ENCODE data around the gene KLKB1.
"Not testable (repeated sequence)": the region's sequence is repeated elsewhere in the genome, so short reads cannot be mapped to it uniquely, and the experiment has no call there.

KLKB1 gene

DNA sequence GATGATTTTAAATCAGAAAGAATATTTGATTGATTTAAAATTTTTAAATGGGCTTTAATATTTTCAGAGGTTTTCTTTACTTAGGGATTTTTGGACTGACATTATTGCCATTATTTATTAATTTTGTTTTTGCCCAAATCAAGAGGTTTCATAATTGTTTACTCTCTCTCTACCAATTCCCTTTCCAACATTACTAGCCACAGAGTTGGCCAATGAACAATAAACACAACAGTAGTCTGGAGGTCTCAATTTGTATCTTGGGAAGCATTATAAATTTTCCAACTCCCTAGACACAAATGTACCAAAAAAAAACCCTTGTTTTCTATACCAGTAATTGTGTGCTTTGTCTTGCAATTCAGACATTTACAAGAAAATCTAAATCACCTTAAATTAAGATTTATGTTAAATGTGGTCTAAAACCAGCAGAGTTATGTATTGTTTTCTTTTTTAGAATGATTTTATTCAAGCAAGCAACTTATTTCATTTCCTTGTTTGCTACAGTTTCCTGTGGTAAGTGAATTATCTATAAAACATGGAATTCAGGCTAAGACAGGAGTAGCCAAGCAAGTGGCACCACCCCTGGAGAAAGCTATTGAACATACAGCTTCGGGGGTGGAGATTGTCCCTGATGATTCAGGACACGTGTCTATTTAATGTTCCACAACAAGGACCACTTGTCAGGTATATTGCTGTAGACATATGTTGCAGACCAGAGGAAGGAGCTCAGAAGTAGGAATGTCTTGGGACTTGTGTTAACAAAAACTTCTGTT lies 622 bp downstream of the KLKB1 start:
- no peak for DNase-seq

DNA sequence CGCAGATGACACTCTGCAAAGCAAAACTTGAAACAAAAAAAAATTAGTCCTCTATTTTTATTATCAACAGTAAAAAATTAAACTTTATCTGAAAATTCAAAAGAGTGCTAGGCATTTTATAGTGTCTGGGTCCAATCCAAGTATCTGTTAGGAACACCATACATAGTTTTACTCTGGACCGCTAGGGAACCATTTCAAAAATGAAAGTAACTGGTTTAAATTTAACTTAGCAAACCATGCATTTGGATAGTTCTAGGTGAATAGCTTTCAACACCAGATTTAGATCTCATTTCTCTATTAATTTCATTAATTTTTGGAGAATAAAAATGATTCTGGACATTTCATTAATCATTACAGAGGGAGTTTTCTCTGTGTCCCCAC lies 1.2 kb downstream of the KLKB1 start:
- DNase-seq = no peak

- DNase-seq = no peak
Measured at GRCh38 chr4:186234367-186234766, 7.1 kb downstream of the KLKB1 start.

GRCh38 chr4:186236126-186236525 lies 8.8 kb downstream of the KLKB1 start:
- no peak for DNase-seq

DNA sequence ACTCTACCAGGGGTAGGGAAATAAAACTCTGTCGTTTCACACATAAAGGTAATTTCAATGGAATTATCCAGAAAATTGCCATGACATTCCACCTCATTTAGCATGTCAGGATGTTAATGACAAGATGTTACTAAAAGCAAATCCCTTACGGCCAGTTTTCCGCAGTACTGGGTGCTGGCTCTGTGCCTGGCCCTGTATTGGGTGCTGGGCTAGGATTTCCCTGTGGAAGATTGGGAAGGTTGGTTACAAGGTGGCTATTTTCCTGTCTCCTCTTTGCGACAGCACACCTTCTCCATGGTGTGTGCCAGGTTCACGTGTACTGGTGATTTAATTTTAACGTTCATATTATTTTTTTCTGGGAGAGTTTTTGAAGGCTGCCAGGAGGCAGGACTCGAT lies 13.1 kb downstream of the KLKB1 start:
- DNase-seq = no peak

- DNase-seq = peak; percentile 2
Measured at GRCh38 chr4:186240848-186241491, 13.7 kb downstream of the KLKB1 start.

DNA sequence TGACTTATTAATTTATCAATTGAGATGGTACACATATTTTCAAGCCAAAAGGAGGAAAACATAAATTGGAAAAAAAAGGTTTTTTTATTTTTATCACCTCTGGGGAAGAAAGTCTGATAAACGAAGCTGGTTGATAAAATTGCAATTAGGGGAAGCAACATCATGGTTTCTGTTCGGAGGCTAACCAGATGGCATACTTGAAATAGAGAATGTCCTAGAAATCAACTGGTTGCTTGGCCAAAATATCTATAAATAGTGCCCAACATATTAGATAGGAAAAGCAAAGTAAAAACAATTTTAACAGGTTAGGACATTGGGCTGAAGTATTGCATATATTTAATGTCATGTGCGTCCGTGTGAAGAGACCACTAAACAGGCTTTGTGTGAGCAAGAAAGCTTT lies 14.3 kb downstream of the KLKB1 start:
- DNase-seq = no peak

DNA sequence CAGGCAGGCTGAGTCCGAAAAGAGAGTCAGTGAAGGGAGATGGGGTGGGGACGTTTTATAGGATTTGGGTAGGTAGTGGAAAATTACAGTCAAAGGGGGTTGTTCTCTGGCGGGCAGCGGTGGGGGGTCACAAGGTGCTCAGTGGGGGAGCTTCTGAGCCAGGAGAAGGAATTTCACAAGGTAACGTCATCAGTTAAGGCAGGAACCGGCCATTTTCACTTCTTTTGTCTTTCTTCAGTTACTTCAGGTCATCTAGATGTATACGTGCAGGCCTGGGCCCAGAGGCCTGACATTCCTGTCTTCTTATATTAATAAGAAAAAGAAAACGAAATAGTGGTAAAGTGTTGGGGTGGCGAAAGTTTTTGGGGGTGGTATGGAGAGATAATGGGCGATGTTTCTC lies 14.7 kb downstream of the KLKB1 start:
- DNase-seq = not testable (repeated sequence)

GRCh38 chr4:186243331-186243730 lies 16.0 kb downstream of the KLKB1 start:
- DNase-seq = no peak

- DNase-seq = no peak
Measured at GRCh38 chr4:186244835-186245234, 17.5 kb downstream of the KLKB1 start.

- not testable (repeated sequence) for DNase-seq
Measured at GRCh38 chr4:186247062-186247752, 19.9 kb downstream of the KLKB1 start.

GRCh38 chr4:186248643-186249042 lies 21.3 kb downstream of the KLKB1 start:
- DNase-seq = no peak

GRCh38 chr4:186249785-186250754 lies 22.8 kb downstream of the KLKB1 start:
- DNase-seq = no peak

DNA sequence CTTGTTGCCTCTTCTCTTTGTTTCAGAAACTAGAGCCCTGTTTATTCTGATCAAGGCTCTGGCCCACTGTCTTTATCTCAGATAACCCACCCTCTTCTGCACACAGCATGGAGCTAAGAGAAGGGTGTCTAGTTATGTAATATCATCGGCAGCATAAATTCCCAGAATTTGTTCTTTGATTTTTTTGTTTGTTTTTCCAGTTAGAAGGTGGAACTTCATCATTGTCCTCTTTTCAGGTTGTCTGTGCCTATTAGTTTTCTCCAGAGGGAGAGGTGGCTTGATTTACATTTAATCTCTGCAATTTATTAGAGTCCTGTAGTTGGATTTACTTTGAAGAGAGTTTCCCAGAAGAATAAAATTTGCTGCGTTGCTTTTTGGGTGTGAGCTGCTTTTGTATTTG lies 23.5 kb downstream of the KLKB1 start:
- no peak for DNase-seq

DNA sequence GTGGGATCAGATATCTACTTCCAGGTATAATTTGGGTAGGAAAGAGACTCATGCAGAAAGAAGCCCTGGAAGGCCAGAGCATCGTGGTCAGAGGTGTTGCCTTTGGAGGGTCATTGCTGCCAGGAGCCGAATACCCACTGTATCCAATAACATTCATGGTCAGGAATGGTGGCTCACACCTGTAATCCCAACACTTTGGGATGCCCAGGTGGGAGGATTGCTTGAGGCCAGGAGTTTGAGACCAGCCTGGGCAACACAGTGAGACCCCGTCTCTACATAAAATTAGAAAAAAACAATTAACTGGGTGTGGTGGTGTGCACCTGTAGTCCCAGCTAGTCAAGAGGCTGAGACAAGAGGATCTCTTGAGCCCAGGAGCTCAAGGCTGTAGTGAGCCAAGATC lies 27.8 kb downstream of the KLKB1 start:
- no peak for DNase-seq

GRCh38 chr4:186258216-186258811 lies 31.0 kb downstream of the KLKB1 start:
- DNase-seq = no peak

DNA sequence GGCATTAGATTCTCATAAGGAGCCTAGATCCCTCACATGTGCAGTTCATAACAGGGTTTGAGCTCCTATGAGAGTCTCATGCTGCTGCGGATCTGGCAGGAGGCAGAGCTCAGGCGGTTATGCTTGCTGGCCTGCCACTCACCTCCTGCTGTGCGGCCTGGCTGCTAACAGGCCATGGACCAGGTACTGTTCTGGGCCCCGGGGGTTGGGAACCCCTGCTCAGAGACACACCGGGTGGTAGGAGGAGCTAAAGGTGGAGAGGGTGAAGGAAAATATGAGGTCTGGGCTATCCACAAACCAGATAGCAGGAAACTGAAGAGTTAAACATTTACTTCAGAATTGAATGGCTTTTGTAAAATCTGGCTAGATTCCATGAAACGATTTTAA lies 32.8 kb downstream of the KLKB1 start:
- no peak for DNase-seq

DNA sequence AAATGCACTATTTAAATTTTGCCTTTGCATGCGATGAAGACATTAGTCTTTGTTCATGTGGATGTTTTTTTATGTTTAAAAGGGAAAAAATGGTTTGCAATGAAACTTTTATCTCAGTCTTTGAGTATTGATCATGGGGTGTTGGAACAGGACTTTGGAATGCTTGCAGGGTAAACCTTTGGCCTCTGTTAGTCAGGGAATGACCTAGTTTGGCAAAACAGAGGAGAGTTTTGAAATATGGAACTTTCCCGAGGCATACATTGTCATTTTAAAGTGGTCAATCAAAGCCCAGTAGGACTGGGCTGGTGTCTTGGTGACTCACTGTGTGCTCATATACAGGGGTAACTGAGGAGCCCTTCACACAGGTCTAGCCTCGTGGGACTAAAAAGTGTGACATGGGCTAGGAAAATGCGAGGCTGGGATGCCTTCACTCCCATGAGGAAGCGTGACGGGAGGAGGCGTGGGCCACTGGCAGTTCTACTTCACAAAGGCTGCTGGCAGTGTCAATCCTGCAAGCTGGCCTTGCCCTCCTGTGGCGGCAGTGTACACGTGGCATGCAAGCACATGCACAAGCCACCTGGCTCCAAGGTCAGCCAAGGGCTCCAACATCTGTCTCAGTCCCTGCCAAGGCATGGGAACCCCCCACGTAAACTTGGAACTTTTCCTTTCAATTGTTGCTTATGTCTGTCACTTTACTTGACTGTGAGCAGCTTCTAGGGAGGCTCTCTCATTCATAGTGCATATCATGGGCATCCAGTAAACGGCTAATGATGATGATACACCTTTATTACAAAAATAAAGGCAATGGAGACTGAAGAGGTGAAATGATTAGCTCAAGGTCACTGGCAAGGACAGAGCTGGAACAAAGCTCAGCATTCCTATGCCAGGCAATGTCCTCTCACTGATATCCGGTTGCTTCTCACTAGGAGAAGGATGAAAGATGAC lies 33.5 kb downstream of the KLKB1 start:
- DNase-seq = no peak

DNA sequence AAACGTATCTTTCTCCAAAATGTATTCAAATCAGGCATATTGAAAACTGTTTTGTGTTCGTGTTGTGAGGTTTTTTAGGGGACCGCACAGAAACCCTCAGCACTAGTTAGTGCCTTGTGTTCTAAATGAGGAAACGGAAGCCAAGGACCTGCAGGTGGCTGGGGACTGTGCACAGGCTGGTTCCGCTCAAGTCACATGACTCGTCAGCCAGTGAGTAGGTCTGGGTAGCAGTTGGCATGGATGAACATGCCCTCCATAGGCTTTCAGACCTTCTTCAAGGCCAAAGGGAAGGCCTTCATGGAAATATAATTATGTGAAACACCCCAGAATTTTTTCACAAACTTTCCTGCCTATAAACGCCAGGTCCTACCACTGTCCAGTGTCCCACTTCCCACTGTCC lies 37.4 kb downstream of the KLKB1 start:
- no peak for DNase-seq

DNA sequence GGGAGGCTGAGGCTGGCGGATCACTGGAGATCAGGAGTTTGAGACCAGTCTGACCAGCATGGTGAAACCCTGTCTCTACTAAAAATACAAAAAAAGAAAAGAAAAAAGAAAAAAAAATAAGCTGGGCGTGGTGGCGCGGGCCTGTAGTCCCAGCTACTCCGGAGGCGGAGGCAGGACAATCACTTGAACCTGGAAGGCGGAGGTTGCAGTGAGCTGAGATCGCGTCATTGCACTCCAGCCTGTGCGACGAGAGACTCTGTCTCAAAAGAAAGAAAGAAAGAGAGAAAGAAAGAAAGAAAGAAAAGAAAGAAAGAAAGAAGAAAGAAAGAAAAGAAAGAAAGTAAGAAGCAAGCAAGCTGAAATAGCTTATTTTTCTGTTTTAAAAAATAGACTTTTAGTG lies 37.9 kb downstream of the KLKB1 start:
- not testable (repeated sequence) for DNase-seq

Measured in NCI-H2227 treated with DMSO at 0.1 percent for 48 hours (cell line).